Peyer's patch (tissue), 4 donors: ENCODE results near the gene NPTX1. TPM values are rescaled to one million over a fixed set of nuclear protein-coding genes. Genes with fewer than 3 reads are reported as not detected.

ENCODE experiments used
- DNase-seq, 3 donors: peaks; one replicate each; pipeline ENCODE4 v3.0.0-alpha.2; 2017 to 2019
- H3K27ac ChIP-seq, 4 donors: fragments of 200-600 bp; sonication (generic); one replicate each; pipeline ENCODE4 v1.5.1; 2016 to 2019
- H3K27me3 ChIP-seq, 2 donors: fragments of 200-600 bp; sonication (generic); one replicate each; pipeline ENCODE4 v1.5.1; 2019
- H3K36me3 ChIP-seq, 3 donors: fragments of 200-600 bp; sonication (generic); one replicate each; pipeline ENCODE4 v1.5.1; 2016 to 2019
- H3K4me1 ChIP-seq, 4 donors: fragments of 200-600 bp; sonication (generic); one replicate each; pipeline ENCODE4 v1.5.1; 2016 to 2019
- H3K4me3 ChIP-seq, 4 donors: fragments of 200-600 bp; sonication (generic); 1 replicate in 3 of 4; 2 replicates in 1 of 4; pipeline ENCODE4 v1.5.1; 2016 to 2019; ENCODE audit warnings: mild to moderate bottlenecking in 1 of 4
- H3K9me3 ChIP-seq, 4 donors: fragments of 200-600 bp; sonication (generic); one replicate each; pipeline ENCODE4 v1.5.1; 2016 to 2019; ENCODE audit warnings: mild to moderate bottlenecking in 1 of 4
- POLR2A ChIP-seq, 2 donors: fragments of 450-650 bp; IDR thresholded peaks; one replicate each; pipeline ENCODE4 v1.5.1; 2017; ENCODE audit warnings: antibody characterized with exemption in 2 of 2, mild to moderate bottlenecking in 2 of 2, moderate library complexity in 2 of 2
- total RNA-seq, 4 donors: library from RNA; depleted of rRNA; stranded (reverse); fragments of >200 nt; gene quantifications; one replicate each; pipeline ENCODE4 v1.1.0, GENCODE V29; 2016
- TF ChIP-seq, protein P1 (sequence below), 6 experiments: fragments of 450-650 bp in 4 of 6; fragments of 200-600 bp in 2 of 6; sonication (generic) in 1 of 6; IDR thresholded peaks; one replicate each; pipeline ENCODE4 v1.5.1; 2017 to 2019; ENCODE audit warnings: antibody characterized with exemption in 6 of 6, mild to moderate bottlenecking in 3 of 6, moderate library complexity in 1 of 6

NPTX1 gene
- total RNA-seq, 4 donors from 2014 or later: 0.80 to 1.8 TPM; not detected in 2

DNA sequence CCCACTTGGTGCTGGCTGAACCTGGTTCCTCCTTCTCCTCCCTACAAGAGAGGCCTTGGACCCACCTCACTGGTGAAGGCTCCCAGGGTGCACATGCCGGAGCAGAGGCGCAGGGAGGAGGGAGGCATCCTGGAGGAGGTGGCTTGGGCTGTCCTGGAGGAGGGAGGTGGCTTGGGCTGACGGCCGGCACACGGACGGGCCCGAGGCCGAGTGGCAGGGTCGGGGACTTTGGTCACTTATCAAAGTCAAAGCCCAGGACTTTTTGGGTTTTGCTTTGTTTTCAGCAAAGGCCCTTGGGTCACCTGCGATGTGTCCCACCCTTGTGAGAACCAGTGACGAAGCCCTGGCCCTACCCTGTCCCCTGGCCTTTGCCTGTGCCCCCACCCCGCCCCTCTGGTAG lies 32.9 kb downstream of the NPTX1 start:
- Histone ChIP-seq H3K4me1 (no peaks in the 10 kb centered on the region), H3K9me3 (no peaks in the 10 kb centered on the region), H3K36me3 (no peaks in the 10 kb centered on the region), H3K4me3 (no peak overlapping the region), H3K27me3 (no peaks in the 10 kb centered on the region), H3K27ac (no peak overlapping the region)
- no peak for TF ChIP-seq POLR2A (IDR thresholded peaks at IDR 0.05)
- TF ChIP-seq, protein P1, sequence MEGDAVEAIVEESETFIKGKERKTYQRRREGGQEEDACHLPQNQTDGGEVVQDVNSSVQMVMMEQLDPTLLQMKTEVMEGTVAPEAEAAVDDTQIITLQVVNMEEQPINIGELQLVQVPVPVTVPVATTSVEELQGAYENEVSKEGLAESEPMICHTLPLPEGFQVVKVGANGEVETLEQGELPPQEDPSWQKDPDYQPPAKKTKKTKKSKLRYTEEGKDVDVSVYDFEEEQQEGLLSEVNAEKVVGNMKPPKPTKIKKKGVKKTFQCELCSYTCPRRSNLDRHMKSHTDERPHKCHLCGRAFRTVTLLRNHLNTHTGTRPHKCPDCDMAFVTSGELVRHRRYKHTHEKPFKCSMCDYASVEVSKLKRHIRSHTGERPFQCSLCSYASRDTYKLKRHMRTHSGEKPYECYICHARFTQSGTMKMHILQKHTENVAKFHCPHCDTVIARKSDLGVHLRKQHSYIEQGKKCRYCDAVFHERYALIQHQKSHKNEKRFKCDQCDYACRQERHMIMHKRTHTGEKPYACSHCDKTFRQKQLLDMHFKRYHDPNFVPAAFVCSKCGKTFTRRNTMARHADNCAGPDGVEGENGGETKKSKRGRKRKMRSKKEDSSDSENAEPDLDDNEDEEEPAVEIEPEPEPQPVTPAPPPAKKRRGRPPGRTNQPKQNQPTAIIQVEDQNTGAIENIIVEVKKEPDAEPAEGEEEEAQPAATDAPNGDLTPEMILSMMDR (IDR thresholded peaks at IDR 0.05): no peak
- no peak for DNase-seq

DNA sequence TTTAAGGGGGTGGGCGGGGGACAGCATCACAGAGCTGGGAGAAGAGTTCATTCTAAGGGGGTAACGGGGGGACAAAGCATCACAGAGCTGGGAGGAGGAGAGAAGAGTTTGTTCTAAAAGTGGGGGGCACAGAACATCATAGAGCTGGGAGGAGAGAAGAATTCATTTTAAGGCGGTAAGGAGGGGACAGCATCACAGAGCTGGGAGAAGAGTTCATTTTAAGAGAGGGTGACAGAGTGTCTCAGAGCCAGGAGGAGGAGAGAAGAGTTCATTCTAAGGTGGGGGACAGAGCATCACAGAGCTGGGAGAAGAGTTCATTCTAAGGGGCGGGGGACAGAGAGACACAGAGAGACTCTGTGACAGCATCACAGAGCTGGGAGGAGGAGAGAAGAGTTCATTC lies 33.6 kb downstream of the NPTX1 start:
- no peaks in the 10 kb centered on the region for H3K9me3 ChIP-seq

DNA sequence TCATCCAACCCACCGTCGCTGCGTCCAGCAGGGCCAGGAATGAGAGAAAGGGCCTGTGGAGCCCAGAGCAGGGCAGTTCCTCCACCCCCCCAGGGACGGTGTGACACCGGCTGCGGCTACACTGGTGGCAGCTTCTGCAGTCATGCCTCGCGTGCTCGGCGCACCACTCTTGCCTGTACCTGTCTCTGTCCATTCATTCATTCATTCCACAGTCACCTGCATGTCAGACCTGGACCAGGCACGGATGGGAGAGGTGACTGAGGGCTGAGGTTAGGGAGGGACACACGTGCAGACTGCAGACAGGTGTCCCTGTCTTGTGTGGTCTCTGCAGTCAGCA lies 34.1 kb downstream of the NPTX1 start:
- TF ChIP-seq, protein P1 (IDR thresholded peaks at IDR 0.05): no peak
- TF ChIP-seq POLR2A (IDR thresholded peaks at IDR 0.05): no peak
- no peaks in the 10 kb centered on the region for H3K9me3 ChIP-seq
- no peaks in the 10 kb centered on the region for H3K27me3 ChIP-seq
- H3K4me3 ChIP-seq: no peak overlapping the region
- no peaks in the 10 kb centered on the region for H3K36me3 ChIP-seq
- no peaks in the 10 kb centered on the region for H3K4me1 ChIP-seq
- H3K27ac ChIP-seq: no peak overlapping the region
- no peak for DNase-seq

More for the DNA sequence above, 33.6 kb downstream of the NPTX1 start:
- Histone ChIP-seq H3K4me1 (no peaks in the 10 kb centered on the region), H3K4me3 (no peak overlapping the region), H3K27ac (no peak overlapping the region), H3K27me3 (no peaks in the 10 kb centered on the region), H3K36me3 (no peaks in the 10 kb centered on the region)
- TF ChIP-seq, protein P1 (IDR thresholded peaks at IDR 0.05): no peak
- TF ChIP-seq POLR2A (IDR thresholded peaks at IDR 0.05): no peak
- no peak for DNase-seq

DNA sequence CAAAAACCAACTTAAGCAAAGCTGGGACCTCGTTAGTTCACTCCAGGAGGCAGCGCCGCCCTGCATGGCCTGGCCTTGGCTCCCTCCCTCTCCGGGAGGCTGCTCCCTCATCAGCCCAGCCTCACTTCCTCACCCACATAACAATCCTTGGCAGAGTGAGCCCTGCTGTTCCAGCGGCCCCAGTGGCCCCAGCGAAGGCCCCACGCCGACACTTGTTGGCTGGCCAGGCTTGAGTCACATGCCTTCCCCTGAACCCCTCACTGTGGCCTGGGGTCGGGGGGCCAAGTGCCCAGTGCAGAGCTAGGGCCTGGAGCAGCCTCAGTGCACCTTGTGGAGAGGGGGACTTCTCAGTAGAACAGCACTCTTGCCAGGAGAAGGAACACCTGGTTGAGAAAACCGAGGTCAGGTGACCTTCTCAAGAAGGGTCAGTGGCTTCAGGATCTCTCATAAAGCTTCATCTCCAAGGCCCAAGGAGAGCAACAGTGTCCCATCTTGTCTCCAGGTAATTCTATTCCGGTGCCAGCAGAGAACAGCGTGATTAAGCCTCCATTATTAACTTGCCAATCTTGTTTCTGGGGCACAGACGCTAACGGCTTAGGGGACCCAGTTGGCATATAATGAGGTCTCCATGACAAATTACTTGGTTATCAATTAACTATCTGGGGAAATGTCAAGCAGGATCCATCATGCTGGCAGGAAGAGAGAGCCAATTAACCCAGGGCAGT lies 34.6 kb downstream of the NPTX1 start:
- Histone ChIP-seq H3K27ac (no peak overlapping the region), H3K9me3 (no peaks in the 10 kb centered on the region)
- DNase-seq: no peak

DNA sequence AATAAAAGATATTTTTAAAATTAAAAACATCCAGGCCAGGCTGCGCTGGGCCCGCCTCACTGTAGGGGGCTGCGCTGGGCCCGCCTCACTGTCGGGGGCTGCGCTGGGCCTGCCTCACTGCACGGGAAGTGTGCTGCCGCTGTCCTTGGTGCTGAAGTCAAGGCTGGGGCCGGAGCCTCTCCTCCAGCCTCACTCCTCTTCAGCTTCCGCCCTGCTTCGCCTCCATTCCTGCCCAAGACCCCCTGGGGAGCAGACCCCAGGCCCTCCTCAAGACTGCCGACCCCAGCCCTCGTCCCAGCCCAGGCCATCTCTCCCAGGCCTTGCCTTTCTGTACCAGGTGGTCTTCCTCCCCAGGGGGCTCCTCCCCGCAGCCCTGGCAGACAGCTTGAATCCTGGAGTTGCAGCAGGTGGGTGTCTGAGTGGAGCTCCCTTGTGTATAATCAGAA lies 35.3 kb downstream of the NPTX1 start:
- no peaks in the 10 kb centered on the region for H3K4me1 ChIP-seq

More for the DNA sequence above, 34.6 kb downstream of the NPTX1 start:
- H3K27me3 ChIP-seq: no peaks in the 10 kb centered on the region
- TF ChIP-seq, protein P1 (IDR thresholded peaks at IDR 0.05): no peak
- no peak for TF ChIP-seq POLR2A (IDR thresholded peaks at IDR 0.05)
- H3K4me3 ChIP-seq: no peak overlapping the region
- H3K4me1 ChIP-seq: no peaks in the 10 kb centered on the region
- no peaks in the 10 kb centered on the region for H3K36me3 ChIP-seq

More for the DNA sequence above, 35.3 kb downstream of the NPTX1 start:
- DNase-seq: no peak
- Histone ChIP-seq H3K27ac (no peak overlapping the region), H3K4me3 (no peak overlapping the region), H3K36me3 (no peaks in the 10 kb centered on the region), H3K9me3 (no peaks in the 10 kb centered on the region), H3K27me3 (no peaks in the 10 kb centered on the region)
- TF ChIP-seq, protein P1 (IDR thresholded peaks at IDR 0.05): no peak
- TF ChIP-seq POLR2A (IDR thresholded peaks at IDR 0.05): no peak
